Brain microvascular endothelial cell (primary cell): ENCODE measurements around the gene CDX2.

Experiments used
- DNase-seq: peaks from one replicate; pipeline ENCODE4 v3.0.0-alpha.2; 2020
- H3K27ac ChIP-seq: fragments of 250-450 bp; sonication (Bioruptor Pico); 2 replicates; pipeline ENCODE4 v1.5.1; 2020; ENCODE audit warnings: mild to moderate bottlenecking, moderate library complexity
- H3K27me3 ChIP-seq: fragments of 250-450 bp; sonication (Bioruptor Pico); replicated peaks from 2 replicates; pipeline ENCODE4 v1.5.1; 2020; ENCODE audit warnings: mild to moderate bottlenecking
- H3K36me3 ChIP-seq: fragments of 250-450 bp; sonication (Bioruptor Pico); replicated peaks from 2 replicates; pipeline ENCODE4 v1.5.1; 2020; ENCODE audit warnings: mild to moderate bottlenecking
- H3K4me3 ChIP-seq: 2 replicates; pipeline ENCODE4 v1.5.1; 2011; ENCODE audit warnings: low read depth, mild to moderate bottlenecking, control low read depth, low read length, moderate library complexity
- CTCF ChIP-seq: IDR thresholded peaks from 2 replicates; pipeline ENCODE4 v1.5.1; 2011; ENCODE audit warnings: low read depth, mild to moderate bottlenecking, moderate library complexity, low read length, control low read depth, inconsistent platforms; ENCODE audit errors: missing control alignments
- in situ Hi-C: cut with HindIII; loops from 2 replicates; pipeline ENCODE4 v1.10.0; 2017; ENCODE audit warnings: low sequenced_read_pairs, low pct_ligation_motif_present

Gene CDX2

GRCh38 chr13:27918041-27918917, 50.8 kb downstream of the CDX2 start:
- Histone ChIP-seq H3K36me3 (no peaks in the 10 kb centered on the region), H3K27me3 (peaks cover 81% of the 10 kb centered on the region), H3K27ac (no peak overlapping the region), H3K4me3 (no peak overlapping the region)
- no peak for DNase-seq
- in situ Hi-C loops, result no loop called here
- TF ChIP-seq CTCF, result no peak

- H3K4me3 ChIP-seq, result no peak overlapping the region
- H3K27ac ChIP-seq, result no peak overlapping the region
- no peaks in the 10 kb centered on the region for H3K36me3 ChIP-seq
- no peak for DNase-seq
- TF ChIP-seq CTCF, result no peak
- in situ Hi-C loops, result no loop called here
- peaks cover 72% of the 10 kb centered on the region for H3K27me3 ChIP-seq
Measured at GRCh38 chr13:27917121-27917947, 51.8 kb downstream of the CDX2 start.

- no peak for DNase-seq
- no peak overlapping the region for H3K27ac ChIP-seq
- H3K27me3 ChIP-seq, result peaks cover 54% of the 10 kb centered on the region
- in situ Hi-C loops, result no loop called here
- TF ChIP-seq CTCF, result no peak
- no peaks in the 10 kb centered on the region for H3K36me3 ChIP-seq
- no peak overlapping the region for H3K4me3 ChIP-seq
Measured at GRCh38 chr13:27915301-27916207, 53.6 kb downstream of the CDX2 start.

GRCh38 chr13:27913160-27913559, 56.0 kb downstream of the CDX2 start:
- Histone ChIP-seq H3K27me3 (peaks cover 30% of the 10 kb centered on the region), H3K27ac (no peak overlapping the region), H3K36me3 (no peaks in the 10 kb centered on the region), H3K4me3 (no peak overlapping the region)
- in situ Hi-C loops, result no loop called here
- TF ChIP-seq CTCF, result no peak
- DNase-seq, result no peak

- in situ Hi-C loops, result no loop called here
- DNase-seq, result no peak
- no peak for TF ChIP-seq CTCF
- Histone ChIP-seq H3K27ac (no peak overlapping the region), H3K36me3 (no peaks in the 10 kb centered on the region), H3K4me3 (no peak overlapping the region), H3K27me3 (peaks cover 13% of the 10 kb centered on the region)
Measured at GRCh38 chr13:27911521-27911920, 57.6 kb downstream of the CDX2 start.
